ENCODE data around the gene KBTBD3.

The KBTBD3 gene, protein sequence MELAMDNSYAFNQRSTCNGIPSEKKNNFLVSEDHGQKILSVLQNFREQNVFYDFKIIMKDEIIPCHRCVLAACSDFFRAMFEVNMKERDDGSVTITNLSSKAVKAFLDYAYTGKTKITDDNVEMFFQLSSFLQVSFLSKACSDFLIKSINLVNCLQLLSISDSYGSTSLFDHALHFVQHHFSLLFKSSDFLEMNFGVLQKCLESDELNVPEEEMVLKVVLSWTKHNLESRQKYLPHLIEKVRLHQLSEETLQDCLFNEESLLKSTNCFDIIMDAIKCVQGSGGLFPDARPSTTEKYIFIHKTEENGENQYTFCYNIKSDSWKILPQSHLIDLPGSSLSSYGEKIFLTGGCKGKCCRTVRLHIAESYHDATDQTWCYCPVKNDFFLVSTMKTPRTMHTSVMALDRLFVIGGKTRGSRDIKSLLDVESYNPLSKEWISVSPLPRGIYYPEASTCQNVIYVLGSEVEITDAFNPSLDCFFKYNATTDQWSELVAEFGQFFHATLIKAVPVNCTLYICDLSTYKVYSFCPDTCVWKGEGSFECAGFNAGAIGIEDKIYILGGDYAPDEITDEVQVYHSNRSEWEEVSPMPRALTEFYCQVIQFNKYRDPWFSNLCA

DNA sequence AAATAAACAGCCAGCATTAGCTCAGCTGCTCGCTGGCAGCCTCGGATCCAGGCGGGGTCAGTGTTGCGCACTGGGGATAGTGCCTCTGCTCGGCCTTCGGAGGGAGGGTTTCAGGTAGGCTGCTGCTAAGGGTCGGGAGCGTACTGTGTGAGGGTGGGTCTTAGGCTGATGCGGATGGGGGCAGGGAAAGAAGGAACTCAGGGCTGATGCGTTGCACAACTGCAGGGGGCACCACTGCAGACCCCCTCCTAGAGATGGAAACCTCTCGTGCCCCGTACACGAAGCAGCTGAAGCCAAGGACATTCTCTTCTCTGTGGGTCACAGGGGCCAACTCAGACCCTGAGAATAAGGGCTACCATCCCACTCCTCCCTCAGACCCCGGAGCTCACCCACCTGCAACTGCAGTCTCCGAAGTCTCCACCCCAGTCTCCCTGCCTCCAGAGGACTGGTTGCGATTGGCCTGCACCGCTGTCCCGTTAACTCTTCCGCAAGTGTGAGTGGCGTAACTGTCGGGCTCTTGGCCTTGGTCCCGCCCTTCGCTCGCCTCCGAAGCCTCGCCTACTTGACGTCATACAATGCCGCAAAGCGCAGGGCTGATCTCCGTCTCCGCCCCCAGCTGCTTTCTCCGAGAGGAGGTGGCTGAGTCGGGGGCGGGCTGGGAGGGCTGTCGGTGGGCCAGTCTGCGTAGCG lies at the start of gene KBTBD3:
Gene KBTBD3, minus strand, starts transcription at position 429 of the 690 bp plus-strand sequence. CDS start 18,250 bp downstream, outside the sequence.
- TF ChIP-seq, protein P1, sequence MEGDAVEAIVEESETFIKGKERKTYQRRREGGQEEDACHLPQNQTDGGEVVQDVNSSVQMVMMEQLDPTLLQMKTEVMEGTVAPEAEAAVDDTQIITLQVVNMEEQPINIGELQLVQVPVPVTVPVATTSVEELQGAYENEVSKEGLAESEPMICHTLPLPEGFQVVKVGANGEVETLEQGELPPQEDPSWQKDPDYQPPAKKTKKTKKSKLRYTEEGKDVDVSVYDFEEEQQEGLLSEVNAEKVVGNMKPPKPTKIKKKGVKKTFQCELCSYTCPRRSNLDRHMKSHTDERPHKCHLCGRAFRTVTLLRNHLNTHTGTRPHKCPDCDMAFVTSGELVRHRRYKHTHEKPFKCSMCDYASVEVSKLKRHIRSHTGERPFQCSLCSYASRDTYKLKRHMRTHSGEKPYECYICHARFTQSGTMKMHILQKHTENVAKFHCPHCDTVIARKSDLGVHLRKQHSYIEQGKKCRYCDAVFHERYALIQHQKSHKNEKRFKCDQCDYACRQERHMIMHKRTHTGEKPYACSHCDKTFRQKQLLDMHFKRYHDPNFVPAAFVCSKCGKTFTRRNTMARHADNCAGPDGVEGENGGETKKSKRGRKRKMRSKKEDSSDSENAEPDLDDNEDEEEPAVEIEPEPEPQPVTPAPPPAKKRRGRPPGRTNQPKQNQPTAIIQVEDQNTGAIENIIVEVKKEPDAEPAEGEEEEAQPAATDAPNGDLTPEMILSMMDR (conservative IDR thresholded peaks at IDR 0.05) = peak; percentile 73
- peak within 1 kb of the TSS; percentile 95 for H3K27ac ChIP-seq

DNA sequence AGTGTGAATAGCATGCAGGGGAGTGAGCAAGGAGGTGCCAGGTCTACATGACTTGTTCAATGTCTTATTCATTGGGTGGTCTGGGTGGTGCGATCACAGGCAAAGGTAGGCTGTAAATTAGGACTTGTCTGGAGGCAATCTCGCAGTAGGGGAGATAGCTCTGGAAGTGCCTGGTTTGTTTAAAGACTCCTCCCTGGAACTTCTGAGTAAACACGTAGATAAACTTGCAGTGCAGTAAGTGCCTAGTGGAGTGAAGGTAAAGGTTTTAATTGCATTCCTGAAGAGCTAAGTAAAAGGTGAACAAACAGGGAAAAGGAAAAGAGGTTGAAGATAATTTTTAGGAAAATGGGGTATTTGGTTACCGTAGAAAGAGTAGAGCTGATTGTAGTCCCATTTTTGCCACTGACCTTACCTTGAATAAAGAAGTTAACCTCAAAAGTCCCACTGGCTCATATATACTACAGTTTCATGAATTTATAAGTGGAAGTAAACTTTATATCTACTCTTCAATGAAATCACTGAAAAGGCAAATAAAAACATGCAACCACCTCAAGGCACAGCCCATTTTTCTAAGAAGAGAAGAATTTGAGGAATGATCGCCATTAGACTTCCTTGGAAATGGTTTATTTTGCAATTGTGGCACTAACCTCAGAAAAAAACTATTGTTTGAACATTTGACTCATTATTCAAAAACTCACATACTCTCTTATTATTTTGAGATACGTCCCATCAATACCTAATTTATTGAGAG lies 44.6 kb upstream of the KBTBD3 start:
- H3K27ac ChIP-seq = no peak overlapping the region
- TF ChIP-seq, protein P1 (conservative IDR thresholded peaks at IDR 0.05) = no peak

DNA sequence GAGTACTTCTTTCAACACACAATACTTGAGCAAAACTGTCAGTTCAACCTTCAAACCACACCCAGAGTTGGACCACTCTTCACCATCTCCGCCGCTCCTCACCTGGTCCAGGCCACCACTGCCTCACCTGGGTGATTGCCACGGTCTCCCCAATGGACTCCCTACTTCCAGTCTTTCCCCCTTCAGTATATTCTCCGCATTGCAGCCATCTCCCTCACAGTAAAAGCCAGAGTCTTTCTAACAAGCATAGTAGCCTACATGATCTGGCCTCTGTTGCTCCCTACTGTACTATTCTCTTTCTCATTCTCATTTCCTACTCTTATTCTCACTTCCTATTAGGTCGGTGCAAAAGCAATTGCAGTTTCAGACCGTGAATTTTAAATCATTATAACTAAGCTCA lies 28.8 kb upstream of the KBTBD3 start:
- TF ChIP-seq, protein P1 (conservative IDR thresholded peaks at IDR 0.05) = no peak
- H3K27ac ChIP-seq = no peak overlapping the region

- no peak overlapping the region for H3K27ac ChIP-seq
- TF ChIP-seq, protein P1 (conservative IDR thresholded peaks at IDR 0.05) = no peak
These were observed 24.7 kb upstream of the KBTBD3 start for GRCh38 chr11:106101819-106102218.

DNA sequence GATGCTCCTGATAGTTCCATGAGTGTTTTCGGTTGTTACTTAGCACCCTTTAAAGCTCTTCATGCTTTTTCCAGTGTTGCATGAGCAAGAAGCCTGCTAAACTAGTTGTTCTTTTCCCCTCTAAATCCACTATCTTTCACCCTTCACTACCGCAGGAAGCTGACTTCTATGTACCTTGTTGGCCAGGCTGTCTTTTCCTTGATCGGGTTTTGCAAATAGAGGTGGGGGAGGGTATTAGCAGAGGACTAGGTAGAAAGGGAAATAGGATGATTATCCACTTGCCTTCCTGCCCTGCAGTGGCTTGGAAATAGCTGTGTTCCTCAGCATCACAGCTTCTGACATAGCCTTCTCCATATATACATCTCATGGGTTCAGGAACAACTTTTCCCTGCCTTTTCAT lies 24.2 kb upstream of the KBTBD3 start:
- H3K27ac ChIP-seq = no peak overlapping the region
- TF ChIP-seq, protein P1 (conservative IDR thresholded peaks at IDR 0.05) = no peak

- TF ChIP-seq, protein P1 (conservative IDR thresholded peaks at IDR 0.05) = no peak
- H3K27ac ChIP-seq = no peak overlapping the region
These were observed 21.9 kb upstream of the KBTBD3 start for GRCh38 chr11:106098893-106099553.

Measured in VCaP (cell line).